Measurements from ENCODE around the gene MALRD1. TPM values are rescaled to one million over a fixed set of nuclear protein-coding genes. Genes with fewer than 3 reads are reported as not detected.

MALRD1 gene
- total and polyA plus RNA-seq, 3 donors from 2014 or later: 3.3 to 26.7 (median 19.3) TPM

- Histone ChIP-seq H3K27ac (no peak overlapping the region), H3K4me3 (no peak overlapping the region), H3K4me1 (no peaks in the 10 kb centered on the region), H3K9me3 (no peaks in the 10 kb centered on the region), H3K36me3 (ENCODE audit: low read depth, missing control alignments) (no peaks in the 10 kb centered on the region), H3K27me3 (no peaks in the 10 kb centered on the region)
- TF ChIP-seq CTCF (IDR thresholded peaks at IDR 0.05): no peak
- TF ChIP-seq POLR2A (IDR thresholded peaks at IDR 0.05): no peak
- intact Hi-C loops (cut with DNase I; ENCODE audit: low total_unique reads): no loop called here
- DNase-seq: no peak
- WGBS, 2 donors: 47 to 53% methylated on average over 3 of the region's 3 CpGs
Observed at GRCh38 chr10:19570120-19570519, 521.5 kb downstream of the MALRD1 start.

- Histone ChIP-seq H3K36me3 (ENCODE audit: low read depth, missing control alignments) (no peaks in the 10 kb centered on the region), H3K9me3 (no peaks in the 10 kb centered on the region), H3K27me3 (no peaks in the 10 kb centered on the region), H3K4me1 (no peaks in the 10 kb centered on the region), H3K27ac (peak overlapping the region in 1 of 2 donors; percentile 53), H3K4me3 (no peak overlapping the region)
- TF ChIP-seq POLR2A (IDR thresholded peaks at IDR 0.05) (no peak), CTCF (IDR thresholded peaks at IDR 0.05) (no peak)
- intact Hi-C loops (cut with DNase I; ENCODE audit: low total_unique reads): no loop called here
- no peak for DNase-seq
- 35 to 47% methylated on average over 1 of the region's 1 CpG for WGBS, 2 donors
Observed at GRCh38 chr10:19570991-19571390, 522.4 kb downstream of the MALRD1 start.

GRCh38 chr10:19572056-19572455 lies 523.5 kb downstream of the MALRD1 start:
- H3K36me3 ChIP-seq (ENCODE audit: low read depth, missing control alignments): no peaks in the 10 kb centered on the region
- DNase-seq: no peak
- WGBS, 2 donors: 59 to 65% methylated on average over 4 of the region's 4 CpGs
- no peak overlapping the region for H3K4me3 ChIP-seq
- no peaks in the 10 kb centered on the region for H3K27me3 ChIP-seq
- peak overlapping the region in 1 of 2 donors; percentile 53 for H3K27ac ChIP-seq
- intact Hi-C loops (cut with DNase I; ENCODE audit: low total_unique reads): no loop called here
- H3K4me1 ChIP-seq: no peaks in the 10 kb centered on the region
- TF ChIP-seq POLR2A (IDR thresholded peaks at IDR 0.05): no peak
- no peak for TF ChIP-seq CTCF (IDR thresholded peaks at IDR 0.05)
- no peaks in the 10 kb centered on the region for H3K9me3 ChIP-seq

GRCh38 chr10:19576576-19576975 lies 528.0 kb downstream of the MALRD1 start:
- 86 to 92% methylated on average over 3 of the region's 3 CpGs for WGBS, 2 donors
- no peak overlapping the region for H3K27ac ChIP-seq
- H3K4me3 ChIP-seq: no peak overlapping the region
- no peak for DNase-seq
- intact Hi-C loops (cut with DNase I; ENCODE audit: low total_unique reads): no loop called here
- H3K9me3 ChIP-seq: no peaks in the 10 kb centered on the region
- no peaks in the 10 kb centered on the region for H3K36me3 ChIP-seq (ENCODE audit: low read depth, missing control alignments)
- peaks cover 11% of the 10 kb centered on the region for H3K4me1 ChIP-seq
- no peaks in the 10 kb centered on the region for H3K27me3 ChIP-seq
- no peak for TF ChIP-seq POLR2A (IDR thresholded peaks at IDR 0.05)
- no peak for TF ChIP-seq CTCF (IDR thresholded peaks at IDR 0.05)

- TF ChIP-seq POLR2A (IDR thresholded peaks at IDR 0.05) (no peak), CTCF (IDR thresholded peaks at IDR 0.05) (no peak)
- intact Hi-C loops (cut with DNase I; ENCODE audit: low total_unique reads): no loop called here
- WGBS, 2 donors: 86 to 89% methylated on average over 2 of the region's 2 CpGs
Observed at GRCh38 chr10:19577381-19577780, 528.8 kb downstream of the MALRD1 start.

More at GRCh38 chr10:19577381-19577780, 528.8 kb downstream of the MALRD1 start:
- no peaks in the 10 kb centered on the region for H3K36me3 ChIP-seq (ENCODE audit: low read depth, missing control alignments)
- H3K4me1 ChIP-seq: peaks cover 11% of the 10 kb centered on the region
- no peaks in the 10 kb centered on the region for H3K27me3 ChIP-seq
- no peak overlapping the region for H3K4me3 ChIP-seq
- H3K9me3 ChIP-seq: no peaks in the 10 kb centered on the region
- H3K27ac ChIP-seq: peak overlapping the region in 1 of 2 donors; percentile 3
- DNase-seq: no peak
